NCI-H345 treated with DMSO at 0.1 percent for 48 hours (cell line): ENCODE measurements around the gene FOXF1.

ENCODE experiments used
- DNase-seq: peaks from one replicate; lab custom pipeline; 2025; ENCODE audit not compliant: unreplicated experiment; lab: John Stamatoyannopoulos, UW

FOXF1 gene

DNA sequence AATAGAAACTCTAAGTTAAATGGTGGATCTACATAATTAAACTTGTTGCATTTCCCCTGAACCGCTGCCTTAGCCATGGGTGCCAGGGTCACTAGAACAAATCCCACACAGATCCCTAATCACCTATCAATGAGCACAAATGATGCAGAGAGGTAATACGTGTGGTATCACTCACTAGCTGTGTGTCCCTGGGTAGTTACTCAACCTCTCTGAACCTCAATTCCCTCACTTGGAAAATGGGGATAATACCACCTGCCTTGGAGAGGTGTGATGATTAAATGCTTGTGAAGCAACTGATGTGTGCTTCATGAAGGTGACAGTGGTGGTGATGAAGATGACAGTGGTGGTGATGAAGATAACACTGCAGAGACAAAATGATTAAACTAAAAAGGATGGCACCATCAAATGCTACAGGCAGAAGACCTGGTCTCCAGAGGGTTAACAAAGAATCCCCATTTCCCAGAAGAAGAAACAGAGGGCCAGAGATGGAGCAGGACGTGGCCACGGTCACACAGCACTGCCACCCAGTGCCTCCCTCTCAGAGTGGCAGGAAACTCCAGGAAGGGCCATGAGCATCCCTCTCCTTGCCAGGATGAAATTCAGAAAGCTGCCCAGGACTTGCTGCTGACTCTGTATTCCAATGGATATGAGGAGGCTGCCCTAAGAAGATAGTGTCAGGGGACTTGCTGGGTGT is 17.9 kb upstream of the FOXF1 start:
- no peak for DNase-seq

DNA sequence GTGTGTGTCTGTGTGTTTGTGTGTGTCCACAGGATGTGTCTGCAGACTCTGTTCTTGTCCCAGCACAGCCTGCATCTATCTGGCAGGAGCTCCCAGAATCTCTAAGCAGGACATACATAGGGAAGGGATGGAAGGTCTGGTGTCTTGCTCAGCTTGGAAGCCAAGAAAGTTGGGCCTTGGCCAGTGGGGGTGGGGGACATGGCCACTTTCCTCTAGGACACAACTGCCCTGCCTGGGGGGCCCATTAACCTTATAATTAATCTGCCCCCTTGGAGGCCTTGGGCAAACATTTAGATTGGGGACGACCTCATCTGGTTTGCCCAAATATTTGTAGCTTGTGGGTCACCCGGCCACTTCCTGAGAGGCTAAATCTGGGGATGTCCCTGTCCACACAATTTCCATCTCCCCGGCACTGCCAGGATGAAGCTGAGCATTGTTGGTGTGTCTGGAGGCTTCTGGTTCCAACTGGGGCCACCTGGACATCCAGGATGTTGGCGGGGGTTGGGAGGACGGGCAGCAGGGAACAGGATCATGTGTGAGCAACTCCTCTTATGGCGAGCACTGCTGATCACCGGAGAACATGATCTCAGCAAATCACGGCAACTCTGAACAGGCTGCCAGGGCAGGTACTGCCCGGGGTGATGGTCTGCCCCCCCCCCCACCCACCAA is 17.2 kb upstream of the FOXF1 start:
- no peak for DNase-seq

DNA sequence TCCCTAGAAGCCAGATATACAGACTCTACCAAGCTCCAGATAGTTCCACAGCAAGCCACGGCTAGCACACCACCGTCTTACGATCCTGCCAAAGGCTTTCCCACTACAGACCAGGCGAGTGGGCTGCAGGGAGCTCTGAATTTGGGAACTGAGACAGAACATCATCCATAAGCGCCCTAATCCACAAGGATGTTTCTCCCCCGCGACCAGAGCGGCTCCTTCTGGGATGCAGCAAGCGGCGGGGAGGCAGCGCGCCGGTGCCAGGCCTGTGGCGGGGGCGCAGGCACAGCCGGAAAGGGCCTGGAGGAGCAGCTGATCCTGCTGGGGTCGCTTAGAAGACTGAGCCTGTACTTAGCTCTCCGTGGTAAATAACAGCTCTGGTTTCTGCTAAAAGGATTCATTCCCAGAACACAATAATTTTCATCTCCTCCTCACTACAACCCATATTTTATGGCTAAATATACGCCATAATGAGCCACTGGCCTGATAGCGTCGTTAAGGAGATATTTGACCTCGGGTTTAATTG is 16.2 kb upstream of the FOXF1 start:
- no peak for DNase-seq

DNA sequence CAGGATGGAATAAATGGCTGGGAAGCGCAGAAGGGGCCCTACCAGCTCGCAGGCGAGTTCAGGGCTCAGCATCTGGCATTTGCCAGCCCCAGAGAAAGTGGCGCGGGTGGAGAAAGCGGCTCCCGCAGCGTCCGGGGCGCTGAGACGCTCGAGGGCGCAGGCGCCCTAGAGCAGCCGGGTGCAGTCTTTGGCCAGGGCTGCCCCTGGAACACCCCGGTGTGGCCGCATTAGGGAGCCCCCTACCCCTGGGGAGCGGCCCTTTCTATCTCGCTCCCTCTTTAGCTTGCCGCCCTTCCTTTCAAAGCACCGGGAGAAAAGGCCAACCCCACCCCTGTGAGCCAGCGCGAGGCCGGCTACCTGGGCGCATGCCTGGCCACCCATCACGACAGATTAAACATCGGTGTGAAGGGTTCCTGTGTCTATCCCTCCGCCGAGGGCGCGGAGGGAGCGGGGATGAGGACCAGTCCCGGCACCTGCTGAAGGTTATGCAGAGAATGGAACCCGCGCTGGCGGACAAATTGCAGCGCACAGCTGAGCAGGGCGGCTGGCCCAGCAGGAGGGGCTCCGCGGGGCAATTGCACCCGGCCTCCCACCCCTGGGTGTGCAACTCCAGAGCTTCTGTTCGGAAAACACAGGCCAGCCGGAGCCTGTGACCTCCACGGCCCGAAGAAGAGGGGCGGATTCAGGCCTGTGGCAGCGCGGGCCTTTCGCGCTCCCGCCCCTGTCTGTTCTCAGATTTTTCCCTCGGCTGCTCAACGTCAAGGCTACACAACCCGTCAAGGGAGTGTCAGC is 15.6 kb upstream of the FOXF1 start:
- no peak for DNase-seq

DNA sequence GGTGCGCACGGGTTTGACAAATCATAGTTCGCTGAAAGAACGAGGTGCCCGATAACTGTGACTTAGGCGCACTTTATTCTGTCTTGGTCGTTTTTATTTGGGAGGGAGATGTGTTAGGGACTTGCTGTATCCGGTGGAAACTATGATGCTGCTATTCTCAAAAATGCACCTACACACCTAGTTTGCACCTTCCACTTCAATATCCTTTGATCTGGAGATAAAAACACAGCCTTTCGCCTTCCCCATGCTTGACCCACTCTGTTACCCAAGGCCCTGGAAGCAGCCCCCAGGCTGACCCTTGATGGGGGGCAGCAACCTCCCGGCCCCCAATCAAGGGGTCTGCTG is 15.0 kb upstream of the FOXF1 start:
- DNase-seq, result no peak

DNA sequence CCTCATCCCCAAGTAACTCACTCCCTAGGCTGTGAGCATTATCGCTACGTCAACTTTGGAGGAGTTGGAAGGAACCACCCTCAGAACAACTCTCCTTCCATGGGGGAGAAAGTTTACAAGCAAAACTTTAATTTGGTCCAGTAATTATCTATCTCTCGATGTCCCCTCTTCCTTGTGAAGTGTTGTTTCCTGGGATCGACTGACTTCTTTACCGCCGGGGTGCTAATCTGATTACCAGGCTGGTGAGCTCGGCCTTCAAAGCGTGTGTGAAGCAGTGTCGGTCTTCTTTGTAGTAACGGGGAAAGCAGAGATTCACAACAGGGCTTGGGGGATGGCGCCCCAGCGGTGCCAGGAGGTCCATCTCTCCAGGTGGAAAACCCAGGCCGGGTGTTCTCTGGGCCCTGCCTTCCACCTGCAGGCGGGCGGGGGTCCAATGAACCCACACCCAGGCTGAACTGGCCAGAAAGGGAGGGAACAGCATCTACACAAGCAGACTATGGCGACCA is 14.5 kb upstream of the FOXF1 start:
- no peak for DNase-seq

DNA sequence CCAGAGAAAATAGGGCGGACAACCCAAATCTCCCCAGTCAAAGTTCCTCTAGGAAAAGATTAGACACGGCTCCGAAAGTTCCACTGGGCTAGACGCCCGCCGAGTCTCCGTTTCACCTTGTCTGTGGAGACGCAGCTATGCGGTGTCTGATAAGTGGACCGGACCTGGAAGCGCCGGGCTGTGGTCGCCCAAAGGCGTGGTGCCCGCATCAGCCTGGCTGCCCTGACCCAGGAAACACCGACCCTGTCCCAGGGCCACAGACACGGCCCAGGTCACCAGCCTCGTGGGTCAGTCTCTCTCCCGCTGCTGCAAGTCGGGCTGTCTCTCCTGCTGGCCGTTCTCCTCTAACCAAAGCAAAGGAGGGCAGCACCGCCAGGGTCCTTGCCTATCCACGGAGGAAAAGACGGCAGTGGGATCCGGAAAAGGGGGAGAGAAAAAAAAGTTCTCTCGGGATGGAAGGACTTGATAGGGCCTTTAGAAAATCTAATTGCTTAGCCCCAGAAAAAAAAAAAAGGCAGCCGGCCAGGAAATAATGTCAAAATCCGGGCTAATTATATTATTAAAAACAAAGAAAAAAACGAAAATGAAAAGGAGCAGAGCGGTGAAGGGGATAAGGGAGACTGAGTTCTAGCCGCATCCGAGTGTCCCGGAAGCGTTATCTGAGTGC is 13.9 kb upstream of the FOXF1 start:
- DNase-seq, result no peak

DNA sequence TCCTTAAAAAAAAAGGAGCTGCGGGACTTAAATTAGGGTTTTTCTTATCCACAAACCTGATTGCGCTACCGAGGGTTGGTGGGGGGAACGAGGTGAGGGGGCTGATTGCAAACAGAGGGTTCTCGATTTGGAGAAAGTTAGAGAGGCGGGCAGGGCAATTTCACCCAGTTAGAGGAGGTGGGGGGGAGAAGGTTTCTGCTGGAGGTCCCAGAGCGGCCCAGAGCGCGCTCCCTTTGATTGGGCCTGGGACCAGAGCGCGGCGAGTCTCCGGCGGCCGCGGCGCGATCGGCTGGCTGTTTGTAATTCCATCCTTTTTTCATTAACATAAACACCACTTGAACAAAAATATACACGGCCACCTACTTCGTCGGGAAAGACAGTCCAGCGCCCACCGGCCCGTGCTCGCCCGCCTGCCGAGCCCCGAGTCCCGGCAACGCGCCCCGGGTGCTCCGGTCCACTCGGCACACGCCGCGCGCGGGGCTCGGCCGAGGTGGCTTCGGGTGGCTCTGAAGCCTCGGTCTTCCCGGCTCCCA is 13.3 kb upstream of the FOXF1 start:
- no peak for DNase-seq

DNA sequence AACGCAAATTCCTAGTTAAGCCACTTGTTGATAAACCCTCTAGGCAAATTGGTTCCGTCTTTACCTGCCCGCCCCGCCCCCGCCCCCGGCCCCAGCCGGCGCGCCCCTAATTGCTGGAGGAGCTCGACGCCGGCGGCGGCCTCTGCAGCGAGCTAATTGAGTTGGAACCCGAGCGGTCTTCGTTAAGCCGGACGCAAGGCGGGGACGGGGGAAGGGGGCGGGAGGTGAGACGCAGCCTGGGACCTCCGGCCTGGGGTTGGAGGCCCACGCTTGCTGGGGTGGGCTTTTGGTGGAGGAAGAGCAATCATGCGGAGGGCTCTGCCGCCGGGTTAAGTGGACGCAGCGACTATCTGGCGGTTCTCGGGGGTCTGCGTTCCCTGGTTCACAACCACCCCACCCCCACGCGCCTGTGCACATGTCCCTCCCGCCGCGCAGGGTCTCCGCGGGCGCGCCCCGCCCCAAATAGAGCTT is 12.7 kb upstream of the FOXF1 start:
- DNase-seq, result no peak

DNA sequence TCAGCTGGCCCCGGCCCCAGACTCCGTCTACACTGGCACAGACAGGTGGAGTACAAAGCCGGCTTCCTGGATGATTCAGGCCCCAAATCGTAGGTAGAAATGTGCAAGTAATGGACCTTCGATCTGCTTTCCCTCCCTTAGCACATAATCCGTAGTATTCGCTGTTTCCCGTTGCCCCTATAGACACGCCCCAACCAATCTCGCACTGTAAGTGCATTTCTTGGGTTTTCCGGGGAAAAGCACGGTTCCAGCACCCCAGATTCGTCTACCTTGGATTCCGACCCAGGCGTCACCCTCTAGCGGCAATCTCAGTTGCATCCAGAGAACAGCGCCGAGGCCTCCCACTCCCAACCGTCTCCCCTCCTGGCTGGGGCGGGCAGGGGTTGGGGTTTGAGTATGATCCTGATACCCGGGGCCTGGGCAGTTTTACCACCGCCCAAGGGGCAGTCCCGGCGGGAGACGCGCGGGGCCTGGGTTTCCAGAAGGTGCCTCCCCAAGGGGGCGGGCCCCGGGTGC is 12.1 kb upstream of the FOXF1 start:
- no peak for DNase-seq

DNA sequence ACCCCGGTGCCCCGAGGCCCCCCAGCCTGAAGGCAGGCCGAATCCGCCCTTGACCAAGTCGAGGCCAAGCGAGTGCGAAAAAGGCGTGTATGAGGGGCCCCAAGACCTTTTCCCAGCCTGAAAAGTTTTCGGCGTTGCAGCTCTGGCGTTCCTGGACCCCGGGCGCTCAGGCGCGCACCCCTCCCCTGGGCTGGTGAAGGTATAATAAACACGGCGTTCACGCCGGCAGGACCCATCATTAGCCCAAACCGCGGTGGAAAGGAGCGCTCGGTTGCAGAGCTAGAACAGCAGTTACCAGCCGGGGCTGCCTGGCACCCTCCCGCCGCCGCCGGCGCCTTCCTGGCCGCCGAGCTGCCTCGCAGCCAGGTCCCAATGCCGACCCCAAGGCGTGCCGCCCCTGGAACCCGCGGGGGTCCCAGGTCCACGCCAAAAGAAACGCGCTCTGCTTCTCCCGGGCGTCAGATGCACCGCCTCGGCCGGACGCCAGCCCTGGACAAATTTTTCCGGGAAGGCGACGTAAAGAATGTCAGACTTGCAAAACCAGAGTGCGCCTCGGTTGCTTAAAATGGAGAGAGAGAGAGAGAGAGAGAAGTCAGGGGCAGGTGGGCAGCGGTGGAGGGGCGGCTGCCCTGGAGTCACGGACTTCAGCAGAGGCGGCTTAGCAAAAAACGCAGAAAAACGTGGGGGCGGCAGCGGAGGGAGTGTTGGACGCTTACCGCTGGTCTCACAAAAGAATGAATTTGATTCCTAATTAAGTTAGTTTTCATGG is 11.5 kb upstream of the FOXF1 start:
- no peak for DNase-seq

DNA sequence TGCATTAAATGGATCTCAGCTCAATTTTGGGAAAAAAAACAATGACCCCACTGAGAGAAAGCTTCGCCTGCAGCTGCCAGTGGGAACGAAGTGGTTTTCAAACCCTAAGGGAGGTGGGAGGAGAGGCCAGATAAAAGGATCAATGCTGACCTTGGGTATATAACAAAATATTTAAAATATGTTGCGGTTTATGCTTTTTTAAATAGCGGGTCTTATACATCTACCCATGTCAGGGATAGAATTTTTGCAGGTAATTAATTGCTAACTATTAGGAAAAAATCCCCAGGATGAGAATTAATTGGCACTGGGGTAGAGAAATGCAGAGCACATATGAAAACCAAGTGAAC is 10.9 kb upstream of the FOXF1 start:
- no peak for DNase-seq

DNA sequence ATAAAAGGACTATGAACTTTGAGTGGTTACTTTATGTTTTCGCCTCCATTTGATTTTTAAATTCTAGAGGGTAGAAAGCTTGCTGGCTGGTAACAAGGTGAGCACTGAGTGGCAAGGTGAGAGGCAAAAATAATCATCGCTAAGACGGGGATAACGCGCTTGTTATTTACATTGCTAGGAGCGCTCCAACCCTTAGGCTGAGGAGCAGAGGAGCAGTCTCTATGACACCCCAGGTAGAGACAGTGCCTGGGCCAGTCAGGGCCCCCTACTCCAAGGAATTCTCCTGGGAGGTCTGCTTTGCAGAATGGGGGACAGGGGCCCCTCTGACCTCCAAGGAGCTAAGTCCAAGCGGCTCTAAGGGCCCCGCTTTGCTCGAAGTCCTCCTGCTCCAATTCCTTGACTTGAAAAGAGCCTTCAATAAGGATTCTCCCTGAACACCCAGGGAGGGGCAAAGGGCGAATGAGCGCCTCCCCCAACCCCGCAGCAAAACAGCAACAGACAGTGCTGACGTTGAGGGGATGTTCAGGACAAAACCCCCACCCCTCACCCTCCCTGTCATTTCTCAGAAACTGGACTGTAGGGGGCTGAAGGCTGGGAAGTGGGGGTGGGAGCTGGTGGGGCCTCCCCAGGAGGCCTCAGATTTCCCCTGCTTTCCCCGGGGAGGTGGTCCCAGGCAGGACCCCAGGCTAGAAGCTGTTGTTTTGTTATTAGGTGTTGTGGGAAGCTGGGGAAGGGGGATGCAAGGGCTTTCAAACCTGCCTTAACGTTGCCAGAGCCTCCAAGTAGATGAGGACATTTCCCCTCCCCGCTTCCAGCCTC is 10.2 kb upstream of the FOXF1 start:
- DNase-seq, result no peak

DNA sequence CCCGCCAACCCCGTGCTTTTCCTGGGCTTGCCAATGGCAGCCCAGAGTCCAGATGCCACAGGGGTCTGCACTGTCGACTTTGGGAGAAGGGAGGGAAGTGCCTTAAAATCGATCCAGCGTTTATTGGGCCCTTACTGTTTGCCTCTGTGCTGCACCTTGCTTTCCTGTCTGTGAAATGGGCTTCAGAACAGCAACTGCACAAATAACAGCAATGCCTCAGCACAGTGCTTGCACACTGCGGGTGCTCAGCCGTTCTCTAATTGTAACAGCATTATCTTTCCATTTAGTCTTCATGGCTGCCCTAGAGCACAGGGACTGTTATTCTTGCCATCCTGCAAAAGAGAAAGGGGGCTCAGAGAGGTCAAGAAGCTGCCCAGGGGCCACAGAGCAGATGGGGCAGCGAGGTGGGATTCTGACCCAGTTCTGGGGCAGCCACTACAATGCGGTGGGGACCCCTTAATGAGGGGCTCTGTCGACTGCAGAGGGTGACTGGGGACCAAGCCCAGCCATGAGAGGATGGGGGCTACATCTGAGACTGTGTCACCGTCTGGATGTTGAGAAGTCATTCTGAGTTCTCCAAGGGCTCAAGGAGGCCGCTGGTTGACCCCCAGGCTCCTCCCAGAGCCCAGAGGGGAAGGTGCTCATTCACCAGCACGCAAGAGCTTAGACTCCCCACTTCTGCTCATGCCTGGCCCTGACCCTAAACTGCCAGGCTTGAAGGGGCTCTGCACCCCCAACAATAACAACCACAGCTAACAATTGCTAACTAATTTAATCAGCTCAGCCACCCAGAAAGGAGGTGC is 9.4 kb upstream of the FOXF1 start:
- no peak for DNase-seq

DNA sequence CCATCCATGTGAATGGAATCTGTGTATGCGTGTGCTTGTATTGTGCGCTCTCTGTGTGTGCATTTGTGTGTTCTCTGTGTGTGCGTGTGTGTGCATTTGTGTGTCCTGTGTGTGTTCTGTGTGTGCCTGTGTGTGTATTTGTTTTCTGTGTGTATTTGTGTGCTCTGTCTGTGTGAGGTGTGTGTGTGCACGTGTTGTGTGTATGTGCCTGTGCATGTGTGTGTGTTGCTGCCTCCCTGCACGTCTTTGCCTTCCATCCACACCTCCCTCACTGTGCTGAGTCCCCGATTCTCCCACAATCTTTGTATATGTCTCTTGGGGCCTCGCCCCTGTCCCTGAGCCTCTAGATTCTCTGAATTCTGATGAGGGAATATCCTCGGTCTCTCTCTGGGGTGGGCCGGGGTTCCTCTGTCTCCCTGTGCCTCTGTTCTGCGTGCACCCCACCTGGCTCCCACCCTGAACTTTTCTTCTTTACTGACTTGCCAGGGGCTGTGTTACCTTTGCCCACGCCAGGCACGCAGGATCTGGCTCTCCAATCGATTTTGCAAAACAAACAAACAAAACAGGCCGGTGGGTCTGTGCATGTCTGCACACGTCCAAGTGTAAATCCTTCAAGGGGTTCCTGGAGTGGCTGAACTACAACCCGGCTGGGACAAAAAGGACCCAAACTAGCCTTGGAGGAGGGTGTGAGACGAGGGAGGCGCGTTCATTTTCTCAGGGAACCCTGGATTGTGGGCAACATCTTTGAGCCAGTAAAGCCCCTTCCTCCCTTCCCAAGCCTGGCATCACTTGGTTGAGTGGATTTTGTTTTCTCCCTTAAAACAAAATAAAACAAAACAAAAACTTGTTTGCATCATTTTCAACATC is 8.1 kb upstream of the FOXF1 start:
- DNase-seq, result no peak

DNA sequence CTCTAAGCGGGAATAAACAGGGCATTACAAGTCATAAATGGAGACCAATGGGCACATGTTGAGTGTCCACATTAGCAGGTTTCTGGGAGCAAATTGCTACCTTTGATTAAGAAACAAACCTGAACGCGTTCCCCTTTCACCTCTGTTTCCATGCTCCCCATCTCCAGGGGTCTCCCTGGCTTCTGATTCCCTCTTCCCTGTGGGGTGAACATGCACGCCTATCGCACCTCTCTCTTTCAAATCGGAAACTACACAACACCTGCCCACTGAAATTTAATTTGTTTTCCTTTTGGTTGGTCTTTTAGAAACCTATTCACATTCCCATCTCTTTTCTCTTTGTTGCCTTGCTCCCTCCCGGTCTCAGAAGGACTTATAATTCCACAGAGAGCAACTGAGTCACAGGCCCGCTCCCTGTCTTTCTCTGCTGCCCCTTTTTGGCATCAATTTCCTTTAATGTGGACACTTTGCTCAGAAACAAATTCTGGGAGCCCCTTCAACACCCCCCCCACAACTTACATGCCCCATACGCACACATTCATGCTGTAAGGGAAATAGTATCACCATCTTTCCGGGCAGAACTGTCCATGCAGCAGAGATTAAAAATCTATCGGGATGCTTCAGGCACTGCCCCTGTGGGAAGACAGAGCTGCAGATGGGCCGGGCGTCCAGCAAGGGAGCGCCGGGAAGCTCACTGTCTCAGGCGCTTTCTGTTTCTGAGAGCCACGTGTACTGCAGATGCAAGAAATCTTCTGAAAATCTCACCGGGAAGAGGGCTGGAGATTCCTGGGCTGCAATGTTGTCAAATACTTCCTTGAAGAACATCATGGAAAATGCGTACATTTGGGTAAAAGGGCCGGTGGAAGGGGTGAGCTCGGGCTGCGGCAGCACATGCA is 7.2 kb upstream of the FOXF1 start:
- DNase-seq, result no peak
